GM18951 (cell line): Measurements from ENCODE around the gene SRRM4.
"Not testable (repeated sequence)": the region's sequence is repeated elsewhere in the genome, so short reads cannot be mapped to it uniquely, and the experiment has no call there.

Experiments used
- POLR2A ChIP-seq: IDR thresholded peaks from 4 replicates; pipeline ENCODE4 v1.6.1; 2011; ENCODE audit warnings: mild to moderate bottlenecking; ENCODE audit not compliant: insufficient read length, insufficient read depth; ENCODE audit errors: extremely low read depth
- in situ Hi-C: fragments of 300-500 bp; cut with MboI; formaldehyde crosslinking; loops from one replicate; pipeline ENCODE4 v1.12.0; 2022; ENCODE audit warnings: low sequenced_read_pairs, mixed read lengths, inconsistent platforms; ENCODE audit not compliant: unreplicated experiment

SRRM4 gene

GRCh38 chr12:119089380-119090013 is 108.2 kb downstream of the SRRM4 start:
- in situ Hi-C loops = no loop called here
- no peak for TF ChIP-seq POLR2A

- no peak for TF ChIP-seq POLR2A
- in situ Hi-C loops = no loop called here
These were observed 108.9 kb downstream of the SRRM4 start for GRCh38 chr12:119090276-119090675.

- no peak for TF ChIP-seq POLR2A
- in situ Hi-C loops = no loop called here
These were observed 109.5 kb downstream of the SRRM4 start for GRCh38 chr12:119090865-119091264.

GRCh38 chr12:119096429-119097202 is 115.3 kb downstream of the SRRM4 start:
- in situ Hi-C loops = no loop called here
- TF ChIP-seq POLR2A = no peak

GRCh38 chr12:119100933-119101332 is 119.6 kb downstream of the SRRM4 start:
- no peak for TF ChIP-seq POLR2A
- in situ Hi-C loops = no loop called here

- TF ChIP-seq POLR2A = no peak
- in situ Hi-C loops = no loop called here
These were observed 120.9 kb downstream of the SRRM4 start for GRCh38 chr12:119102274-119102673.

GRCh38 chr12:119102714-119103113 is 121.4 kb downstream of the SRRM4 start:
- TF ChIP-seq POLR2A = no peak
- in situ Hi-C loops = no loop called here

GRCh38 chr12:119104969-119105368 is 123.6 kb downstream of the SRRM4 start:
- in situ Hi-C loops = not testable (repeated sequence)

- in situ Hi-C loops = no loop called here
- TF ChIP-seq POLR2A = no peak
These were observed 132.2 kb downstream of the SRRM4 start for GRCh38 chr12:119113496-119113986.

GRCh38 chr12:119114294-119114693 is 133.0 kb downstream of the SRRM4 start:
- in situ Hi-C loops = no loop called here
- TF ChIP-seq POLR2A = no peak

- no peak for TF ChIP-seq POLR2A
- in situ Hi-C loops = no loop called here
These were observed 134.1 kb downstream of the SRRM4 start for GRCh38 chr12:119115296-119115905.

- in situ Hi-C loops = no loop called here
These were observed 136.6 kb downstream of the SRRM4 start for GRCh38 chr12:119117936-119118335.

GRCh38 chr12:119118625-119119024 is 137.3 kb downstream of the SRRM4 start:
- in situ Hi-C loops = no loop called here
- no peak for TF ChIP-seq POLR2A

More at GRCh38 chr12:119117936-119118335, 136.6 kb downstream of the SRRM4 start:
- TF ChIP-seq POLR2A = no peak

GRCh38 chr12:119122047-119122446 is 140.7 kb downstream of the SRRM4 start:
- no peak for TF ChIP-seq POLR2A

More at GRCh38 chr12:119122047-119122446, 140.7 kb downstream of the SRRM4 start:
- in situ Hi-C loops = no loop called here
